ENCODE measurements around the gene NKX6-1. TPM values are rescaled to one million over a fixed set of nuclear protein-coding genes. Genes with fewer than 3 reads are reported as not detected.

The NKX6-1 gene
- total RNA-seq, 1 donor from 2014 or later, result not detected

DNA sequence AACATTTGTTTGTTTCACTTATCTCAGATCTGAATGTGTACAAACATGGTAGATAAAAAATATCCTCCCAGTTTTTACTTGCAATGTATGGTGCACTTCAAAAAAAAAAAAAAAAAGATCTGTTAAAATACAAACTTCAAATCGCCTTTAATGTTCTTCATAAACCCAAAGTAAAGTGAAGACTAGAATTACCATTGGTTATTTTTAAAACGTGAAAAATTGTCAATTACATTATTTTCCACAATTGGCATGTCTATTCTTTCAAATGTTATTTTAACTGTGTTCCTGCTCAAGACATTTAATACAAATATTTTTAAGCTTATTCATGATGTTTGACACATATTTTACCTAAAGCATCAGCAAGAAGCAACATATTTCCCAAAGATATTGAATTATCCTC is 5.0 kb downstream of the NKX6-1 start:
- H3K9me3 ChIP-seq (ENCODE audit: control insufficient read depth in 3 of 3, low read length in 3 of 3), result no peaks in the 10 kb centered on the region
- no peaks in the 10 kb centered on the region for H3K36me3 ChIP-seq (ENCODE audit: control insufficient read depth in 3 of 3, insufficient read depth in 3 of 3, low read length in 3 of 3)
- H3K4me1 ChIP-seq (ENCODE audit: control insufficient read depth in 3 of 3, insufficient read depth in 3 of 3, low read length in 3 of 3), result peaks cover 13 to 28% (median 21%) of the 10 kb centered on the region in 3 donors
- H3K27ac ChIP-seq (ENCODE audit: low read depth, low read length), result no peak overlapping the region
- no peak overlapping the region for H3K4me3 ChIP-seq (ENCODE audit: low read length in 3 of 3)
- H3K9ac ChIP-seq (ENCODE audit: low read depth in 1 of 3, low read length in 3 of 3), result no peak overlapping the region
- peaks cover 93 to 98% (median 93%) of the 10 kb centered on the region in 3 donors for H3K27me3 ChIP-seq (ENCODE audit: control insufficient read depth in 3 of 3, insufficient read depth in 3 of 3, low read length in 3 of 3)

DNA sequence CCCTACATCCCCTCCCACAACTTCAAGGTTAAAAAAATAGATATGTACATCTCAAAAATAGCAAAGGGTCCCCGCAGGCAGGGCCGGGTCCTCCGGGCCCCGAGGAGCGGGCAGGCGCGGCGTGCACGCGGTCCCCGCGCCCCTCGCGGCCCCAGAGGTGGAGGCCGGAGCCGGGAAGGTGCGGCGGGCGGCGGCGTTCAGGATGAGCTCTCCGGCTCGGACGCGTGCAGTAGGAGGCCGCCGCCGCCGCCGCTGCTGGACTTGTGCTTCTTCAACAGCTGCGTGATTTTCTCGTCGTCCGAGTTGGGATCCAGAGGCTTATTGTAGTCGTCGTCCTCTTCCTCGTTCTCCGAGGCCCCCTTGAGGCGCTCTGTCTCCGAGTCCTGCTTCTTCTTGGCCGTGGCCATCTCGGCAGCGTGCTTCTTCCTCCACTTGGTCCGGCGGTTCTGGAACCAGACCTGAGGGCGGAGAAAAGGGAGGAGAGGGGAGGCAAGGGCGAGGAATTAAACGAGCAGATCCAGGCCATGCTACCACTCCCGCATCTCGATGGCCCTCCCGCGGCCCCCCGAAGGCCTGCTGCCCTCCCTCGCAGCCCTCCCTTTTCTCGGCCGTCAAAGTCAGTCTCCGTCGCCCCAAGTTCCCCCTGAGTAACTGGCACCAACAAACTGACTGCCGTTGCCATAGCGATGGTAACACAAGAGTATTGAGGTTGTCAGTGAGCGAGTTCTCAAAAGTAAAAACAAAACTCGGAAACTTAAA is 5.8 kb downstream of the NKX6-1 start:
- H3K4me3 ChIP-seq (ENCODE audit: low read length in 3 of 3), result peak overlapping the region in 2 of 3 donors; percentile 44 to 45
- no peak overlapping the region for H3K9ac ChIP-seq (ENCODE audit: low read depth in 1 of 3, low read length in 3 of 3)
- peaks cover 5 to 21% (median 14%) of the 10 kb centered on the region in 3 donors for H3K4me1 ChIP-seq (ENCODE audit: control insufficient read depth in 3 of 3, insufficient read depth in 3 of 3, low read length in 3 of 3)
- peaks cover 0 to under 1% (median 0%) of the 10 kb centered on the region in 3 donors for H3K9me3 ChIP-seq (ENCODE audit: control insufficient read depth in 3 of 3, low read length in 3 of 3)
- H3K36me3 ChIP-seq (ENCODE audit: control insufficient read depth in 3 of 3, insufficient read depth in 3 of 3, low read length in 3 of 3), result no peaks in the 10 kb centered on the region
- peaks cover 92 to 95% (median 93%) of the 10 kb centered on the region in 3 donors for H3K27me3 ChIP-seq (ENCODE audit: control insufficient read depth in 3 of 3, insufficient read depth in 3 of 3, low read length in 3 of 3)
- H3K27ac ChIP-seq (ENCODE audit: low read depth, low read length), result no peak overlapping the region

GRCh38 chr4:84492737-84493091 is 6.4 kb downstream of the NKX6-1 start:
- H3K4me3 ChIP-seq (ENCODE audit: low read length in 3 of 3), result no peak overlapping the region
- H3K36me3 ChIP-seq (ENCODE audit: control insufficient read depth in 3 of 3, insufficient read depth in 3 of 3, low read length in 3 of 3), result no peaks in the 10 kb centered on the region
- no peak overlapping the region for H3K9ac ChIP-seq (ENCODE audit: low read depth in 1 of 3, low read length in 3 of 3)
- H3K4me1 ChIP-seq (ENCODE audit: control insufficient read depth in 3 of 3, insufficient read depth in 3 of 3, low read length in 3 of 3), result peaks cover 0 to 15% (median 10%) of the 10 kb centered on the region in 3 donors
- no peak overlapping the region for H3K27ac ChIP-seq (ENCODE audit: low read depth, low read length)
- H3K9me3 ChIP-seq (ENCODE audit: control insufficient read depth in 3 of 3, low read length in 3 of 3), result peaks cover 0 to 2% (median 0%) of the 10 kb centered on the region in 3 donors
- peaks cover 90 to 93% (median 92%) of the 10 kb centered on the region in 3 donors for H3K27me3 ChIP-seq (ENCODE audit: control insufficient read depth in 3 of 3, insufficient read depth in 3 of 3, low read length in 3 of 3)

DNA sequence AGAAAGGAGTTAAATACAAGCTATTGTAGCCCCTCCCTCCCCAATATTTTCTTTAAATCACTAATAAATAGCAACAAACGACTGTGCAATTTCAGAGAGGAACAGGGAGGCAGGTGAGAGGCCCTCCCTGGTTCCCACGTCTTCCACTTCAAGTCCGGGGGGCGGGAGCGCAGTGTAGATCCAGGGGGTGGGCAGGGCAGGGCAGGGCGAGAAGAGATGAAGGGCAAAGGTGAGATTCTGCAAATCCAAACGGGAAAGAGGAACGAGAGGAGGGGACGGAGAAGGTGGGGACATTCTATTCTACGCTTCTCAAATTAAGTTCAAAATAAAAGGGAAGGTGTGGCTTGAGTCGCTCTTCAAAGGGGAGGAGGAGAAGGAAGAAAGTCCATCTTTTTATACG is 6.8 kb downstream of the NKX6-1 start:
- Histone ChIP-seq H3K4me1 (ENCODE audit: control insufficient read depth in 3 of 3, insufficient read depth in 3 of 3, low read length in 3 of 3) (peaks cover 0 to 13% (median 9%) of the 10 kb centered on the region in 3 donors), H3K9me3 (ENCODE audit: control insufficient read depth in 3 of 3, low read length in 3 of 3) (peaks cover 0 to 2% (median 0%) of the 10 kb centered on the region in 3 donors), H3K36me3 (ENCODE audit: control insufficient read depth in 3 of 3, insufficient read depth in 3 of 3, low read length in 3 of 3) (no peaks in the 10 kb centered on the region), H3K9ac (ENCODE audit: low read depth in 1 of 3, low read length in 3 of 3) (no peak overlapping the region), H3K27ac (ENCODE audit: low read depth, low read length) (no peak overlapping the region), H3K27me3 (ENCODE audit: control insufficient read depth in 3 of 3, insufficient read depth in 3 of 3, low read length in 3 of 3) (peaks cover 88 to 92% (median 89%) of the 10 kb centered on the region in 3 donors), H3K4me3 (ENCODE audit: low read length in 3 of 3) (no peak overlapping the region)

GRCh38 chr4:84491481-84491880 is 7.6 kb downstream of the NKX6-1 start:
- Histone ChIP-seq H3K27ac (ENCODE audit: low read depth, low read length) (no peak overlapping the region), H3K4me3 (ENCODE audit: low read length in 3 of 3) (no peak overlapping the region), H3K27me3 (ENCODE audit: control insufficient read depth in 3 of 3, insufficient read depth in 3 of 3, low read length in 3 of 3) (peaks cover 83 to 90% (median 84%) of the 10 kb centered on the region in 3 donors), H3K9ac (ENCODE audit: low read depth in 1 of 3, low read length in 3 of 3) (no peak overlapping the region), H3K9me3 (ENCODE audit: control insufficient read depth in 3 of 3, low read length in 3 of 3) (peaks cover 0 to 2% (median 0%) of the 10 kb centered on the region in 3 donors), H3K4me1 (ENCODE audit: control insufficient read depth in 3 of 3, insufficient read depth in 3 of 3, low read length in 3 of 3) (peaks cover 0 to 6% (median 6%) of the 10 kb centered on the region in 3 donors), H3K36me3 (ENCODE audit: control insufficient read depth in 3 of 3, insufficient read depth in 3 of 3, low read length in 3 of 3) (no peaks in the 10 kb centered on the region)

- H3K9ac ChIP-seq (ENCODE audit: low read depth in 1 of 3, low read length in 3 of 3), result no peak overlapping the region
- peaks cover 80 to 90% (median 84%) of the 10 kb centered on the region in 3 donors for H3K27me3 ChIP-seq (ENCODE audit: control insufficient read depth in 3 of 3, insufficient read depth in 3 of 3, low read length in 3 of 3)
- H3K27ac ChIP-seq (ENCODE audit: low read depth, low read length), result no peak overlapping the region
- H3K4me3 ChIP-seq (ENCODE audit: low read length in 3 of 3), result no peak overlapping the region
- H3K4me1 ChIP-seq (ENCODE audit: control insufficient read depth in 3 of 3, insufficient read depth in 3 of 3, low read length in 3 of 3), result peaks cover 0 to 6% (median 6%) of the 10 kb centered on the region in 3 donors
- H3K9me3 ChIP-seq (ENCODE audit: control insufficient read depth in 3 of 3, low read length in 3 of 3), result peaks cover 0 to 2% (median 0%) of the 10 kb centered on the region in 3 donors
- no peaks in the 10 kb centered on the region for H3K36me3 ChIP-seq (ENCODE audit: control insufficient read depth in 3 of 3, insufficient read depth in 3 of 3, low read length in 3 of 3)
Observed at GRCh38 chr4:84490663-84491062, 8.4 kb downstream of the NKX6-1 start.

DNA sequence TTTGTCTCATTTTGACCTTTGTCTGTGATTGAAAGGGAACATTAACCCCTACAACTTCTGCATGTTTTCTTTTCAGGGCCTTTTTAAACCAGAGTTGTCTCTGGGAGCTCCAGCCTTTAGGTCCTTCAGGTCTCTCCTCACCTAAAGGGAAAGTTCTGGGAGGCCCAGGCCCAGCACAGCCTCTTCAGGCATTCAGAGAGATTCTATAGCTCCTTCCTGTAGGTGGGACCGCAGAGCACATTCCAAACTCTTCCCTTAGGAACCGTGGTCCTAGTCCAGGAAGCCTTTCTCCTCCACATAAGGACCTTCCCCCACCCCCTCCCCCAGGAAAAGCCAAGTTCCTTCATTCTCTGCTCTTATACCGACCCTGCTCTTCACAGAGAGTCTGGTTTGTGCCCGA is 14.9 kb downstream of the NKX6-1 start:
- H3K27me3 ChIP-seq (ENCODE audit: control insufficient read depth in 3 of 3, insufficient read depth in 3 of 3, low read length in 3 of 3), result peaks cover 80 to 83% (median 81%) of the 10 kb centered on the region in 3 donors
- no peaks in the 10 kb centered on the region for H3K36me3 ChIP-seq (ENCODE audit: control insufficient read depth in 3 of 3, insufficient read depth in 3 of 3, low read length in 3 of 3)
- no peak overlapping the region for H3K4me3 ChIP-seq (ENCODE audit: low read length in 3 of 3)

GRCh38 chr4:84483688-84484087 is 15.4 kb downstream of the NKX6-1 start:
- H3K36me3 ChIP-seq (ENCODE audit: control insufficient read depth in 3 of 3, insufficient read depth in 3 of 3, low read length in 3 of 3), result no peaks in the 10 kb centered on the region
- no peak overlapping the region for H3K27ac ChIP-seq (ENCODE audit: low read depth, low read length)
- H3K9me3 ChIP-seq (ENCODE audit: control insufficient read depth in 3 of 3, low read length in 3 of 3), result peaks cover 0 to 2% (median 0%) of the 10 kb centered on the region in 3 donors
- H3K9ac ChIP-seq (ENCODE audit: low read depth in 1 of 3, low read length in 3 of 3), result no peak overlapping the region
- H3K4me1 ChIP-seq (ENCODE audit: control insufficient read depth in 3 of 3, insufficient read depth in 3 of 3, low read length in 3 of 3), result peaks cover 9 to 17% (median 9%) of the 10 kb centered on the region in 3 donors
- peaks cover 74 to 77% (median 77%) of the 10 kb centered on the region in 3 donors for H3K27me3 ChIP-seq (ENCODE audit: control insufficient read depth in 3 of 3, insufficient read depth in 3 of 3, low read length in 3 of 3)
- H3K4me3 ChIP-seq (ENCODE audit: low read length in 3 of 3), result peak overlapping the region in 1 of 3 donors; percentile 52

More for the DNA sequence above, 14.9 kb downstream of the NKX6-1 start:
- Histone ChIP-seq H3K9me3 (ENCODE audit: control insufficient read depth in 3 of 3, low read length in 3 of 3) (peaks cover 0 to 2% (median 0%) of the 10 kb centered on the region in 3 donors), H3K4me1 (ENCODE audit: control insufficient read depth in 3 of 3, insufficient read depth in 3 of 3, low read length in 3 of 3) (peaks cover 9 to 17% (median 9%) of the 10 kb centered on the region in 3 donors), H3K9ac (ENCODE audit: low read depth in 1 of 3, low read length in 3 of 3) (no peak overlapping the region), H3K27ac (ENCODE audit: low read depth, low read length) (no peak overlapping the region)

DNA sequence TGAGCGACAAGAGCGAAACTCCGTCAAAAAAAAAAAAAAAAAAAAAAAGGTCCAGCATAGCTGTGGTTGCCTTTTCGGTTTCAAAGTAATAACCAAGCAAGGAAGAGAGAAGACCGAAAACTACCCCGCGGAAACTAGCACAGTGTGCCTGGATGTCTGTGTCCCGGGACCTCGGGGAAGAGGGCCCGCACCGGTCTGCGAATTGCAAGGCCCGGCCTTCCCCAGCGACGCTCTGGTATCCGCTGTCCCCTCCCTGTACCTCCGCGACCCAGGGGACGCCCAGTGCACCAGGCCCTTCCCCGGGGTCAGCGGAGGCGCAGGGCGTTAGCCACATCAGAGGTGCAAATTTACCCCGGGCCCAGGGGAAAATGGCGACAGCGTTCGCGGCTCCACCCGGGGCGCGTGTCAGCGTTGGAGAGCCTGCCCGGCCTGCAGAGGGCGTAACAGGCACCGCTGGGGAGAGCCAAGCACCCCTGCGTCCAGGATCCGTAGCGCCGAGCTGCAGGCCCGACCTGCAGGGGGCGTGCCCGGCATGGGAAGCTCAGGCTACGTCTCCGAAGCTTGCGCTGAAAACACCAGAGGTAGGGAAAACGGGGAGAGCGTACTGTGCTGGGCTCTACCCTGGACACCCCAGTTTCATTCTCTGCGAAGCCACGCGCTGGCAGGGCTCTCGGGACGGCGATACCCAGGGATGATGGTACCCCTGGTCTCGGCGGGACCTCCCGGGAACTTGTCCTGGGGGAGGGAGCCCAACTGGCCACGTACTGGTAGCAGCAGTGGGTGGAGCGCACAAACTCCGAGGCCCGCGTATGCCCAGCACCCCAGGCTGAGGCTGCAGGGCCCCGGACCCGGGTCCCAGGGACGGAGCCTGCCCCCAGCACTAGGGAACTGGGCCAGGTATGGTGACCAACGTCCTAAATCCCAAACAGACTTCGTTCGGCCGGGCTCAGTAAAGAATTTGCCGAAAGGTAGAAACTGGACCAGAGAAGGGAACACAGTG is 16.2 kb downstream of the NKX6-1 start:
- peaks cover 70 to 74% (median 71%) of the 10 kb centered on the region in 3 donors for H3K27me3 ChIP-seq (ENCODE audit: control insufficient read depth in 3 of 3, insufficient read depth in 3 of 3, low read length in 3 of 3)
- peaks cover 9 to 17% (median 9%) of the 10 kb centered on the region in 3 donors for H3K4me1 ChIP-seq (ENCODE audit: control insufficient read depth in 3 of 3, insufficient read depth in 3 of 3, low read length in 3 of 3)
- no peak overlapping the region for H3K27ac ChIP-seq (ENCODE audit: low read depth, low read length)
- no peaks in the 10 kb centered on the region for H3K9me3 ChIP-seq (ENCODE audit: control insufficient read depth in 3 of 3, low read length in 3 of 3)
- no peaks in the 10 kb centered on the region for H3K36me3 ChIP-seq (ENCODE audit: control insufficient read depth in 3 of 3, insufficient read depth in 3 of 3, low read length in 3 of 3)
- peak overlapping the region in 1 of 3 donors; percentile 33 for H3K9ac ChIP-seq (ENCODE audit: low read depth in 1 of 3, low read length in 3 of 3)
- peak overlapping the region; percentile 49 to 62 (median 56) for H3K4me3 ChIP-seq (ENCODE audit: low read length in 3 of 3)
